GM23338 (cell line): Measurements from ENCODE around the gene RUSC1. TPM values are rescaled to one million over a fixed set of nuclear protein-coding genes. Genes with fewer than 3 reads are reported as not detected.

Experiments
- ATAC-seq: fragments of 200-7000 bp; cut with Tn5 transposase; 3 replicates; pipeline ENCODE4 v1.9.1; 2020
- DNase-seq: peaks from one replicate; pipeline ENCODE4 v3.0.0-alpha.2; 2015; ENCODE audit warnings: low spot score
- H2AFZ ChIP-seq: fragments of 200-600 bp; sonication (generic); 2 replicates; pipeline ENCODE4 v1.8.0; 2016; ENCODE audit warnings: antibody characterized with exemption, mild to moderate bottlenecking, moderate library complexity
- H3F3A ChIP-seq: fragments of 200-600 bp; sonication (generic); replicated peaks from 2 replicates; pipeline ENCODE4 v1.8.0; 2017; ENCODE audit warnings: antibody characterized with exemption, mixed run types, low read depth
- H3K27ac ChIP-seq: fragments of 200-600 bp; sonication (generic); 2 replicates; pipeline ENCODE4 v1.6.1; 2016; ENCODE audit warnings: low read depth
- H3K27me3 ChIP-seq: fragments of 200-600 bp; sonication (generic); 2 replicates; pipeline ENCODE4 v1.8.0; 2016; ENCODE audit warnings: mild to moderate bottlenecking, mixed run types, moderate library complexity; ENCODE audit not compliant: insufficient read depth
- H3K36me3 ChIP-seq: fragments of 200-600 bp; sonication (generic); 2 replicates; pipeline ENCODE4 v1.8.0; 2016; ENCODE audit warnings: mild to moderate bottlenecking; ENCODE audit not compliant: insufficient read depth
- H3K4me1 ChIP-seq: fragments of 200-600 bp; sonication (generic); 2 replicates; pipeline ENCODE4 v1.8.0; 2016; ENCODE audit warnings: mild to moderate bottlenecking, moderate library complexity; ENCODE audit not compliant: insufficient read depth
- H3K4me2 ChIP-seq: fragments of 200-600 bp; sonication (generic); 2 replicates; pipeline ENCODE4 v1.7.1; 2017; ENCODE audit warnings: mixed run types
- H3K4me3 ChIP-seq: fragments of 200-600 bp; sonication (generic); 2 replicates; pipeline ENCODE4 v1.6.1; 2016; ENCODE audit warnings: mixed run types
- H3K79me2 ChIP-seq: fragments of 200-600 bp; sonication (generic); replicated peaks from 2 replicates; pipeline ENCODE4 v1.8.0; 2017; ENCODE audit warnings: mild to moderate bottlenecking; ENCODE audit not compliant: insufficient read depth
- H3K9me2 ChIP-seq: fragments of 200-600 bp; sonication (generic); 2 replicates; pipeline ENCODE4 v1.8.0; 2017; ENCODE audit not compliant: insufficient read depth
- H4K20me1 ChIP-seq: fragments of 200-600 bp; sonication (generic); replicated peaks from 2 replicates; pipeline ENCODE4 v1.8.0; 2017; ENCODE audit warnings: mild to moderate bottlenecking; ENCODE audit not compliant: insufficient read depth
- H3K27ac Mint-ChIP-seq: 2 replicates; pipeline ENCODE4 v1.8.0; 2020; ENCODE audit warnings: inconsistent platforms, mild to moderate bottlenecking, moderate library complexity, mixed read lengths
- H3K27me3 Mint-ChIP-seq: 3 replicates; pipeline ENCODE4 v1.8.0; 2022; ENCODE audit warnings: low read depth, mild to moderate bottlenecking, moderate library complexity, mixed read lengths, inconsistent platforms; ENCODE audit not compliant: insufficient read depth, poor library complexity
- H3K36me3 Mint-ChIP-seq: 3 replicates; pipeline ENCODE4 v1.8.0; 2021; ENCODE audit warnings: low read depth, mild to moderate bottlenecking, inconsistent platforms, moderate library complexity, mixed read lengths
- H3K4me1 Mint-ChIP-seq: 3 replicates; pipeline ENCODE4 v1.8.0; 2020; ENCODE audit warnings: mild to moderate bottlenecking, inconsistent platforms, mixed read lengths
- H3K4me3 Mint-ChIP-seq: 3 replicates; pipeline ENCODE4 v1.8.0; 2021; ENCODE audit warnings: moderate library complexity, mild to moderate bottlenecking, inconsistent platforms, mixed read lengths
- H3K9me3 Mint-ChIP-seq: 3 replicates; pipeline ENCODE4 v1.8.0; 2020; ENCODE audit warnings: moderate library complexity, mild to moderate bottlenecking, inconsistent platforms, mixed read lengths
- CREB1 ChIP-seq: fragments of 250-450 bp; sonication (Bioruptor Pico); IDR thresholded peaks from 2 replicates; pipeline ENCODE4 v1.5.0; 2020; ENCODE audit warnings: low read depth, mild to moderate bottlenecking, moderate library complexity
- CTCF ChIP-seq, 2 experiments: fragments of 200-600 bp in 1 of 2; sonication (generic) in 1 of 2; conservative IDR thresholded peaks; 2 replicates each; pipeline versions ENCODE4 v1.5.1 to v1.6.1; 2016 to 2017; ENCODE audit warnings: antibody characterized with exemption in 2 of 2, low read depth in 2 of 2, mild to moderate bottlenecking in 2 of 2, moderate library complexity in 1 of 2
- ETS1 ChIP-seq: IDR thresholded peaks from 2 replicates; pipeline ENCODE4 v1.6.1; 2016; ENCODE audit warnings: antibody characterized with exemption
- EZH2 ChIP-seq: fragments of 200-600 bp; sonication (generic); IDR thresholded peaks from one replicate; pipeline ENCODE4 v1.8.0; 2017; ENCODE audit warnings: antibody characterized with exemption, mild to moderate bottlenecking, low read depth; ENCODE audit not compliant: unreplicated experiment
- EZH2phosphoT487 ChIP-seq: fragments of 200-600 bp; sonication (generic); IDR thresholded peaks from one replicate; pipeline ENCODE4 v1.8.1; 2018; ENCODE audit warnings: antibody characterized with exemption; ENCODE audit not compliant: unreplicated experiment
- JUNB ChIP-seq: IDR thresholded peaks from one replicate; pipeline ENCODE4 v1.6.1; 2016; ENCODE audit warnings: antibody characterized with exemption; ENCODE audit not compliant: unreplicated experiment
- NANOG ChIP-seq: IDR thresholded peaks from 2 replicates; pipeline ENCODE4 v1.6.1; 2016; ENCODE audit warnings: antibody characterized with exemption, borderline replicate concordance
- POLR2AphosphoS5 ChIP-seq: IDR thresholded peaks from 2 replicates; pipeline ENCODE4 v1.6.1; 2016; ENCODE audit warnings: antibody characterized with exemption, low read depth
- REST ChIP-seq: IDR thresholded peaks from one replicate; pipeline ENCODE4 v1.6.1; 2018; ENCODE audit warnings: antibody characterized with exemption; ENCODE audit not compliant: unreplicated experiment
- STAT1 ChIP-seq: IDR thresholded peaks from one replicate; pipeline ENCODE4 v1.6.1; 2016; ENCODE audit warnings: antibody characterized with exemption; ENCODE audit not compliant: unreplicated experiment
- ZNF114 ChIP-seq: fragments of 250-450 bp; sonication (Bioruptor Pico); IDR thresholded peaks from 2 replicates; pipeline ENCODE4 v1.5.0; 2020; ENCODE audit warnings: mild to moderate bottlenecking, moderate library complexity
- ZNF331 ChIP-seq: fragments of 250-450 bp; sonication (Bioruptor Pico); IDR thresholded peaks from 2 replicates; pipeline ENCODE4 v1.5.0; 2020; ENCODE audit warnings: low read depth, mild to moderate bottlenecking, moderate library complexity
- ZNF462 ChIP-seq: fragments of 250-450 bp; sonication (Bioruptor Pico); IDR thresholded peaks from 2 replicates; pipeline ENCODE4 v1.5.0; 2020; ENCODE audit warnings: mild to moderate bottlenecking, moderate library complexity
- polyA plus RNA-seq: library from polyadenylated mRNA; unstranded; fragments of >200 nt; fragmentation: Nextera tagmentation; extraction: Ambion mirVana; gene quantifications from 2 replicates; pipeline ENCODE4 v1.2.1, GENCODE V29; 2016
- total RNA-seq: library from RNA; depleted of rRNA; stranded (reverse); fragments of >200 nt; shearing (Covaris generic); gene quantifications from 2 replicates; pipeline ENCODE4 v1.2.3, GENCODE V29; 2014

Gene RUSC1
- total and polyA plus RNA-seq, 2 experiments from 2014 or later: 53.4 to 87.7 TPM

GRCh38 chr1:155321639-155322503 is 1.2 kb downstream of the RUSC1 start:
- ATAC-seq (no peak), DNase-seq (peak; percentile 46)
- H3K4me1 Mint-ChIP-seq: peaks cover 41% of the 10 kb centered on the region
- no peak overlapping the region; the same call in 1 of the 2 replicates for H2AFZ ChIP-seq
- no peak overlapping the region for H3K27ac Mint-ChIP-seq
- H3K36me3 ChIP-seq: peaks cover 24% of the 10 kb centered on the region
- peak overlapping the region; percentile 81 for H3K4me3 Mint-ChIP-seq
- peaks cover 24% of the 10 kb centered on the region for H3K27me3 Mint-ChIP-seq
- H4K20me1 ChIP-seq: peaks cover 19% of the 10 kb centered on the region
- peak overlapping the region; percentile 99 for H3K4me3 ChIP-seq
- H3K4me2 ChIP-seq: peak overlapping the region; percentile 99
- TF ChIP-seq ZNF331 (CRISPR knock-in tag) (no peak), POLR2AphosphoS5 (no peak), NANOG (no peak), ZNF462 (CRISPR knock-in tag) (no peak), CTCF (conservative IDR thresholded peaks at IDR 0.05; ENCODE audit: low read depth in 2 of 2) (no peak), EZH2phosphoT487 (no peak), EZH2 (no peak), CREB1 (CRISPR knock-in tag) (no peak), JUNB (no peak), REST (no peak), STAT1 (no peak), ZNF114 (CRISPR knock-in tag) (no peak), ETS1 (no peak)
- peaks cover 26% of the 10 kb centered on the region for H3K36me3 Mint-ChIP-seq
- peaks cover 54% of the 10 kb centered on the region for H3F3A ChIP-seq
- no peaks in the 10 kb centered on the region for H3K79me2 ChIP-seq
- peaks cover 28% of the 10 kb centered on the region for H3K4me1 ChIP-seq
- H3K9me2 ChIP-seq: no peaks in the 10 kb centered on the region
- H3K27ac ChIP-seq: no peak overlapping the region
- H3K27me3 ChIP-seq: peaks cover 7% of the 10 kb centered on the region
- no peaks in the 10 kb centered on the region for H3K9me3 Mint-ChIP-seq
